Retinal pigment epithelial cell (primary cell): Measurements from ENCODE around the gene ACTR3.

Experiments
- DNase-seq: peaks from one replicate; pipeline ENCODE4 v3.0.0-alpha.2; 2010; ENCODE audit warnings: low read depth
- H3K4me3 ChIP-seq: 2 replicates; pipeline ENCODE4 v1.5.1; 2011; ENCODE audit warnings: mild to moderate bottlenecking, low read length, control low read depth, moderate library complexity
- CTCF ChIP-seq: conservative IDR thresholded peaks from 2 replicates; pipeline ENCODE4 v1.5.1; 2011; ENCODE audit warnings: low read depth, low read length, control low read depth, inconsistent platforms

Gene ACTR3

GRCh38 chr2:113888641-113889470 lies 1.0 kb upstream of the ACTR3 start:
- peak overlapping the region; percentile 78 for H3K4me3 ChIP-seq
- DNase-seq: no peak
- TF ChIP-seq CTCF: no peak

GRCh38 chr2:113890253-113891235 lies 655 bp downstream of the ACTR3 start:
- TF ChIP-seq CTCF: peak; percentile 9
- DNase-seq: peak; percentile 39

GRCh38 chr2:113891265-113891959 lies 1.5 kb downstream of the ACTR3 start:
- TF ChIP-seq CTCF: no peak
- no peak for DNase-seq
- peak overlapping the region; percentile 95 for H3K4me3 ChIP-seq

More at GRCh38 chr2:113890253-113891235, 655 bp downstream of the ACTR3 start:
- H3K4me3 ChIP-seq: peak overlapping the region; percentile 95

GRCh38 chr2:113892004-113892710 lies 2.3 kb downstream of the ACTR3 start:
- peak overlapping the region; percentile 95 for H3K4me3 ChIP-seq
- no peak for DNase-seq
- TF ChIP-seq CTCF: no peak

- DNase-seq: peak; percentile 83
Observed at GRCh38 chr2:113894156-113894743, 4.4 kb downstream of the ACTR3 start.

More at GRCh38 chr2:113894156-113894743, 4.4 kb downstream of the ACTR3 start:
- no peak for TF ChIP-seq CTCF
- peak overlapping the region; percentile 22 for H3K4me3 ChIP-seq
